H1 (cell line): Measurements from ENCODE around the gene TERB1. TPM values are rescaled to one million over a fixed set of nuclear protein-coding genes. Genes with fewer than 3 reads are reported as not detected.
A peak's percentile ranks its signal among the peaks of the same experiment; 100 is the strongest.

Source experiments
- CTCF ChIA-PET: fragments of 300-600 bp; sonication (Branson Sonifier 250); formaldehyde crosslinking; loops from one replicate; lab custom pipeline; 2021; ENCODE audit not compliant: partially characterized antibody; lab: Charles Lee
- POLR2A ChIA-PET: fragments of 300-600 bp; sonication (Branson Sonifier 250); formaldehyde crosslinking; loops from one replicate; lab custom pipeline; 2021; ENCODE audit warnings: inconsistent platforms; ENCODE audit not compliant: partially characterized antibody; lab: Charles Lee
- DNase-seq, 2 experiments: peaks; one replicate each; pipeline versions ENCODE4 v3.0.0 to v3.0.0-alpha.2; 2010 to 2022; ENCODE audit warnings: low spot score in 2 of 2, low read depth in 1 of 2, mixed read lengths in 1 of 2
- FAIRE-seq: peaks from 2 replicates; lab custom pipeline; 2011; peaks lifted over from hg19 to GRCh38; lab: Jason Lieb, UNC
- H2AFZ ChIP-seq: 2 replicates; pipeline ENCODE4 v1.8.1; 2012; ENCODE audit warnings: low read length, inconsistent platforms
- H2AK5ac ChIP-seq: 2 replicates; pipeline ENCODE4 v1.6.1; 2013; ENCODE audit warnings: low read depth, low read length
- H2BK120ac ChIP-seq: replicated peaks from 2 replicates; pipeline ENCODE3; 2013; ENCODE audit warnings: low read depth, low read length, inconsistent platforms
- H2BK12ac ChIP-seq: 2 replicates; pipeline ENCODE4 v1.6.1; 2013; ENCODE audit warnings: low read depth, low read length
- H2BK15ac ChIP-seq: 2 replicates; pipeline ENCODE4 v1.6.1; 2013; ENCODE audit warnings: low read length
- H2BK20ac ChIP-seq: 2 replicates; pipeline ENCODE4 v1.6.1; 2013; ENCODE audit warnings: low read length
- H2BK5ac ChIP-seq: 2 replicates; pipeline ENCODE4 v1.6.1; 2013; ENCODE audit warnings: low read depth, low read length
- H3K14ac ChIP-seq: 2 replicates; pipeline ENCODE4 v1.6.1; 2013; ENCODE audit warnings: inconsistent platforms; ENCODE audit not compliant: insufficient read length
- H3K18ac ChIP-seq: 2 replicates; pipeline ENCODE4 v1.6.1; 2013; ENCODE audit warnings: low read length; ENCODE audit errors: extremely low read depth
- H3K23ac ChIP-seq: 2 replicates; pipeline ENCODE4 v1.6.1; 2013; ENCODE audit warnings: inconsistent platforms; ENCODE audit not compliant: insufficient read length
- H3K23me2 ChIP-seq: 2 replicates; pipeline ENCODE4 v1.6.1; 2013; ENCODE audit warnings: low read depth, low read length
- H3K27ac ChIP-seq: 2 replicates; pipeline ENCODE4 v1.6.1; 2011; ENCODE audit warnings: low read depth, low read length, inconsistent platforms
- H3K27me3 ChIP-seq, 4 experiments: replicated peaks in 1 of 4; 1 replicate in 1 of 4; 2 replicates in 3 of 4; pipeline versions ENCODE4 v1.6.1 to v1.8.1; 2011 to 2013; ENCODE audit warnings: low read length in 3 of 4, mild to moderate bottlenecking in 3 of 4, inconsistent platforms in 2 of 4, mixed read lengths in 2 of 4, moderate library complexity in 1 of 4; ENCODE audit not compliant: control insufficient read depth in 3 of 4, insufficient read depth in 3 of 4; ENCODE audit errors: extremely low read depth in 1 of 4
- H3K36me3 ChIP-seq, 4 experiments: 2 replicates each; pipeline versions ENCODE4 v1.6.1 to v1.8.1; 2011 to 2013; ENCODE audit warnings: mild to moderate bottlenecking in 4 of 4, low read length in 3 of 4, moderate library complexity in 2 of 4, control low read depth in 1 of 4, inconsistent platforms in 1 of 4; ENCODE audit not compliant: insufficient read depth in 4 of 4, control insufficient read depth in 2 of 4
- H3K4ac ChIP-seq: replicated peaks from 2 replicates; pipeline ENCODE3; 2013; ENCODE audit warnings: low read length, low read depth, mixed read lengths, inconsistent platforms; ENCODE audit not compliant: insufficient read length
- H3K4me1 ChIP-seq, 4 experiments: replicated peaks in 1 of 4; 1 replicate in 1 of 4; 2 replicates in 3 of 4; pipeline versions ENCODE4 v1.6.1 to v1.8.1; 2011 to 2013; ENCODE audit warnings: low read length in 3 of 4, inconsistent platforms in 2 of 4, mixed read lengths in 1 of 4; ENCODE audit not compliant: insufficient read depth in 4 of 4, control insufficient read depth in 3 of 4
- H3K4me2 ChIP-seq, 2 experiments: 2 replicates each; pipeline versions ENCODE4 v1.6.1 to v1.8.1; 2011 to 2013; ENCODE audit warnings: low read depth in 2 of 2, low read length in 2 of 2, control low read depth in 1 of 2, inconsistent platforms in 1 of 2, mild to moderate bottlenecking in 1 of 2; ENCODE audit not compliant: insufficient read depth in 1 of 2
- H3K4me3 ChIP-seq, 4 experiments: fragments of 200-600, 300-600 bp in 1 of 4; sonication (generic), shearing (Covaris generic), sonication (Bioruptor Twin) in 1 of 4; 2 replicates each; pipeline versions ENCODE4 v1.5.1 to v1.8.1; 2011 to 2016; ENCODE audit warnings: low read length in 4 of 4, low read depth in 3 of 4, control low read depth in 2 of 4, inconsistent platforms in 2 of 4, mild to moderate bottlenecking in 2 of 4, mixed read lengths in 1 of 4, moderate library complexity in 1 of 4; ENCODE audit not compliant: insufficient read depth in 2 of 4; ENCODE audit errors: extremely low read depth in 1 of 4
- H3K56ac ChIP-seq: replicated peaks from 2 replicates; pipeline ENCODE3; 2013; ENCODE audit warnings: low read depth, mild to moderate bottlenecking, mixed read lengths, low read length, inconsistent platforms; ENCODE audit not compliant: insufficient read length
- H3K79me1 ChIP-seq: 2 replicates; pipeline ENCODE4 v1.6.1; 2013; ENCODE audit warnings: low read depth, low read length, control low read depth
- H3K79me2 ChIP-seq, 2 experiments: 2 replicates each; pipeline versions ENCODE4 v1.6.1 to v1.8.1; 2012 to 2013; ENCODE audit warnings: low read length in 2 of 2, mild to moderate bottlenecking in 2 of 2, inconsistent platforms in 1 of 2; ENCODE audit not compliant: insufficient read depth in 2 of 2, control insufficient read depth in 1 of 2
- H3K9ac ChIP-seq, 4 experiments: replicated peaks in 1 of 4; 1 replicate in 1 of 4; 2 replicates in 3 of 4; pipeline versions ENCODE4 v1.6.1 to v1.8.1; 2011 to 2013; ENCODE audit warnings: low read depth in 3 of 4, low read length in 3 of 4, control low read depth in 2 of 4, mild to moderate bottlenecking in 2 of 4, moderate library complexity in 2 of 4, inconsistent platforms in 1 of 4; ENCODE audit errors: extremely low read depth in 1 of 4
- H3K9me3 ChIP-seq, 2 experiments: 2 replicates each; pipeline versions ENCODE4 v1.6.1 to v1.8.1; 2012 to 2013; ENCODE audit warnings: mild to moderate bottlenecking in 2 of 2, moderate library complexity in 2 of 2, control low read depth in 1 of 2, inconsistent platforms in 1 of 2, low read depth in 1 of 2, low read length in 1 of 2, mixed read lengths in 1 of 2; ENCODE audit not compliant: insufficient read depth in 2 of 2
- H4K20me1 ChIP-seq, 2 experiments: replicated peaks in 1 of 2; 2 replicates each; pipeline versions ENCODE3 to v1.8.1; 2011 to 2013; ENCODE audit warnings: inconsistent platforms in 2 of 2, low read length in 2 of 2, mild to moderate bottlenecking in 1 of 2; ENCODE audit not compliant: insufficient read depth in 2 of 2, control insufficient read depth in 1 of 2
- H4K5ac ChIP-seq: 2 replicates; pipeline ENCODE4 v1.6.1; 2013; ENCODE audit warnings: low read length, low read depth, mixed read lengths, inconsistent platforms; ENCODE audit not compliant: insufficient read length
- H4K8ac ChIP-seq: 2 replicates; pipeline ENCODE4 v1.8.0; 2013; ENCODE audit warnings: mild to moderate bottlenecking, moderate library complexity, low read length, inconsistent platforms; ENCODE audit not compliant: insufficient read depth; ENCODE audit errors: extremely low read depth
- H4K91ac ChIP-seq: replicated peaks from 2 replicates; pipeline ENCODE3; 2013; ENCODE audit warnings: low read length, mixed read lengths, inconsistent platforms; ENCODE audit not compliant: insufficient read length
- ATF3 ChIP-seq: IDR thresholded peaks from 2 replicates; pipeline ENCODE4 v1.6.1; 2011; ENCODE audit warnings: low read depth, mild to moderate bottlenecking, low read length; ENCODE audit not compliant: insufficient read depth
- CREB1 ChIP-seq: IDR thresholded peaks from 2 replicates; pipeline ENCODE4 v1.6.1; 2012; ENCODE audit warnings: inconsistent platforms
- WGBS, 2 experiments: shearing (Covaris generic) in 1 of 2; methylation state at CpG; one replicate each; pipeline versions ENCODE4 v1.1.6 to v1.1.7; 2013 to 2015; ENCODE audit warnings: low lambda C conversion rate in 2 of 2, mixed read lengths in 2 of 2, inconsistent platforms in 1 of 2, low coverage in 1 of 2, missing lambda C conversion rate in 1 of 2; ENCODE audit not compliant: insufficient replicate concordance in 2 of 2, insufficient coverage in 1 of 2, insufficient read length in 1 of 2; ENCODE audit errors: extremely low coverage in 1 of 2, missing lambda C conversion rate in 1 of 2; 5-methylcytosine and 5-hydroxymethylcytosine counted together
- polyA plus RNA-seq, 7 experiments: library from polyadenylated mRNA; depleted of rRNA in 3 of 7; stranded (reverse) in 5 of 7; unstranded in 2 of 7; fragments of >200 nt in 5 of 7; fragments of 200-250 nt in 2 of 7; gene quantifications; 1 replicate in 5 of 7; 2 replicates in 1 of 7; 4 replicates in 1 of 7; pipeline versions ENCODE4 v1.2.1 to v1.2.3, GENCODE V29; 2011 to 2013; ENCODE audit warnings: missing spikeins in 2 of 7, mixed read lengths in 2 of 7
- total RNA-seq: library from RNA; stranded (reverse); fragmentation: NEBNext Ultra II Directional; extraction: Animal tissue kit (Norgen Biotek cat#: 25700); gene quantifications from 2 replicates; pipeline ENCODE4 v1.2.1, GENCODE V29; 2021

TERB1 gene
- total and polyA plus RNA-seq, 2 of the 8 experiments (the other 6 are each of a cell fraction or from before 2014, with no cell fraction given) = not detected

DNA sequence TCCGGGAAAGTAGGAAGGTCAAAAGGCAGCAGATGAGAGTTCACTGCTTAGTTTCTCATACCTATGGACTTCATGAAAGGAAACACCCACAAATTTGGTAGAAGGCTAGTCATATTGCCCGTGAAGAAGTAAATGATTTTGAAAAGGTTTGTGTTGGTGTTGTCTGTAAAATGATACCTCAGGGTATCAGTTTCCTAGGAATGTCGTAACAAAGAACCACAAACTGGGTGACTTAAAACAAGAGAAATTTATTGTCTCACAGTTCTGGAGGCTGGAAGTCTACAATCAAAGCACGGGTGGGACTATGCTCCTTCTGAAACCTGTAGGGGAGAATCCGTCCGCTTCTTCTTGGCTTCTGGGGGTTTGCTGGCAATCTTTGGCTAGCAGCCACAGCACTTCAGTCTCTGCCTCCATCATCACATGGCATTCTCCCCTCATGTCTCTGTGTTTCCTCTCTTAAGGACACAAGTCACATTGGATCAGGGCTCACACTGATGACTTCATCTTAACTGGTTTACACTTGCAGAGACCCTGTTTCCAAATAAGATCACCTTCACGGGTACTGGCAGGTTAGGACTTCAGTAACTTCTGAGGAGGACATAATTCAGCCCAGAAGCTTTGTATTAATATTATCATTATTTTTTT lies 31.4 kb upstream of the TERB1 start:
- no peak overlapping the region for H3K23ac ChIP-seq
- no peak overlapping the region for H3K18ac ChIP-seq
- DNase-seq (peak in 1 of 2 experiments; percentile 23), FAIRE-seq (no peak)
- H3K14ac ChIP-seq = no peak overlapping the region
- no peak overlapping the region for H3K4me3 ChIP-seq
- H2AFZ ChIP-seq = peak overlapping the region; percentile 42; the same call in 1 of the 2 replicates
- no peak overlapping the region for H4K5ac ChIP-seq
- H3K79me1 ChIP-seq = peaks cover 2% of the 10 kb centered on the region; the same call in 1 of the 2 replicates
- H3K56ac ChIP-seq = no peak overlapping the region
- no peak overlapping the region for H3K4ac ChIP-seq
- H2BK20ac ChIP-seq = no peak overlapping the region
- H4K8ac ChIP-seq = no peak overlapping the region
- H3K79me2 ChIP-seq = peaks cover 6 to 26% of the 10 kb centered on the region in 2 experiments
- H2BK12ac ChIP-seq = no peak overlapping the region
- H3K27me3 ChIP-seq = no peaks in the 10 kb centered on the region; a peak in 2 of 7 replicates
- peaks cover 0 to 2% of the 10 kb centered on the region in 2 experiments for H4K20me1 ChIP-seq
- peaks cover 0 to 5% (median 3%) of the 10 kb centered on the region in 4 experiments; a peak in 2 of 7 replicates for H3K4me1 ChIP-seq
- H2AK5ac ChIP-seq = no peak overlapping the region
- H3K4me2 ChIP-seq = no peak overlapping the region
- WGBS, 2 experiments = 88% methylated on average over 7 of the region's 7 CpGs; no CpG with 5 or more reads in 1 of the 2 experiments
- peaks cover 3% of the 10 kb centered on the region; the same call in 1 of the 2 replicates for H3K23me2 ChIP-seq
- H2BK120ac ChIP-seq = no peak overlapping the region
- CTCF ChIA-PET = interaction anchor here (1.7 to 14.3 kb wide), 4 partner anchors 13 to 35 kb away, joined by 5 to 162 read pairs (median 46); partner anchors contain the start of gene CA7
- H2BK5ac ChIP-seq = no peak overlapping the region
- TF ChIP-seq ATF3 (no peak), CREB1 (0 out of 2 replicates have a peak, but pooled peaks have one; percentile 37)
- TF ChIP-seq, all 59 proteins: peak for 1
- Histone ChIP-seq H3K9me3 (no peaks in the 10 kb centered on the region), H3K36me3 (peaks cover 0 to 9% (median 2%) of the 10 kb centered on the region in 4 experiments; a peak in 5 of 8 replicates), H4K91ac (no peak overlapping the region), H2BK15ac (no peak overlapping the region), H3K27ac (no peak overlapping the region), H3K9ac (no peak overlapping the region)
- POLR2A ChIA-PET = interaction anchor here (0.7 to 3.8 kb wide), 4 partner anchors 9 to 34 kb away, joined by 3 to 14 read pairs (median 4); no protein-coding TSS in a partner anchor
